Fibroblast of pulmonary artery (primary cell): ENCODE measurements around the gene C10orf90.

Source experiments
- DNase-seq: peaks from one replicate; pipeline ENCODE4 v3.0.0-alpha.2; 2010; ENCODE audit warnings: low read depth
- H3K4me3 ChIP-seq: replicated peaks from 2 replicates; pipeline ENCODE4 v1.5.1; 2011; ENCODE audit warnings: low read depth, mild to moderate bottlenecking, control low read depth, low read length, moderate library complexity
- TF ChIP-seq, protein P1 (sequence below): IDR thresholded peaks from 2 replicates; pipeline ENCODE4 v1.5.1; 2011; ENCODE audit warnings: mild to moderate bottlenecking, control low read depth, low read length, inconsistent platforms; ENCODE audit errors: missing control alignments

C10orf90 gene

DNA sequence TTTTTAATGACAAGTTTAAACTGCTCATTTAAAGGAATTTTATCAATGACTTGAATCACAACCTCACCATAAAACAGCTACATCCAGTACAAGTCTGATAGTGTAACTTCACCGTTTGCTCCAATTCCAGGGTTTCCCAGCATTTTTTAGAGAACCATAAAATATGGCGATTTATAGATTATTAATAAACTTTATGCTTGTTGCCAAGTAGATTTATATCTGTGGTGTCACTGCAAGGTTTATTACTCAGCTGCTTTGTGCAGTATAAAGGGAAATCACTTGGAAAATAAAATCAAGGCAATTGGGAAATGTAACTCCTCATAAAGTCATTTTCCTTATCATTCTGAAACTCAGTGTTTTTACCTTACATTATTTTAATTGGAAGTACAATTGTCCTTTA lies 218.2 kb downstream of the C10orf90 start:
- TF ChIP-seq, protein P1, sequence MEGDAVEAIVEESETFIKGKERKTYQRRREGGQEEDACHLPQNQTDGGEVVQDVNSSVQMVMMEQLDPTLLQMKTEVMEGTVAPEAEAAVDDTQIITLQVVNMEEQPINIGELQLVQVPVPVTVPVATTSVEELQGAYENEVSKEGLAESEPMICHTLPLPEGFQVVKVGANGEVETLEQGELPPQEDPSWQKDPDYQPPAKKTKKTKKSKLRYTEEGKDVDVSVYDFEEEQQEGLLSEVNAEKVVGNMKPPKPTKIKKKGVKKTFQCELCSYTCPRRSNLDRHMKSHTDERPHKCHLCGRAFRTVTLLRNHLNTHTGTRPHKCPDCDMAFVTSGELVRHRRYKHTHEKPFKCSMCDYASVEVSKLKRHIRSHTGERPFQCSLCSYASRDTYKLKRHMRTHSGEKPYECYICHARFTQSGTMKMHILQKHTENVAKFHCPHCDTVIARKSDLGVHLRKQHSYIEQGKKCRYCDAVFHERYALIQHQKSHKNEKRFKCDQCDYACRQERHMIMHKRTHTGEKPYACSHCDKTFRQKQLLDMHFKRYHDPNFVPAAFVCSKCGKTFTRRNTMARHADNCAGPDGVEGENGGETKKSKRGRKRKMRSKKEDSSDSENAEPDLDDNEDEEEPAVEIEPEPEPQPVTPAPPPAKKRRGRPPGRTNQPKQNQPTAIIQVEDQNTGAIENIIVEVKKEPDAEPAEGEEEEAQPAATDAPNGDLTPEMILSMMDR = no peak
- no peak for DNase-seq
- no peak overlapping the region for H3K4me3 ChIP-seq

DNA sequence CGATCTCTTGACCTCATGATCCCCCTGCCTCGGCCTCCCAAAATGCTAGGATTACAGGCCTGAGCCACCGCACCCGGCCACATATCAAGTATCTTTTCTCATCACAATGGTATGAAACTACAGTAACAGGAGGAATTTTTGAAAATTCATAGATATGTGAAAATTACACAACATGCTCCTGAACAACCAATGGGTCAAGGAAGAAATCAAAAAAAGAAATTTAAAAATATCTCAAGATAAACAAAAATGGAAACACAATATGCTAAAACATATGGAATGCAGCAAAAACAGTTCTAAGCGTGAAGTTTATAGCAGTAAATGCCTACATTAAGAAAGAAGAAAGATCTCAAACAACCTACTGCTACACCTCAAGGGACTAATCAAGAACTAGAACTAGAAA lies 222.4 kb downstream of the C10orf90 start:
- TF ChIP-seq, protein P1 = no peak
- H3K4me3 ChIP-seq = no peak overlapping the region
- DNase-seq = no peak

DNA sequence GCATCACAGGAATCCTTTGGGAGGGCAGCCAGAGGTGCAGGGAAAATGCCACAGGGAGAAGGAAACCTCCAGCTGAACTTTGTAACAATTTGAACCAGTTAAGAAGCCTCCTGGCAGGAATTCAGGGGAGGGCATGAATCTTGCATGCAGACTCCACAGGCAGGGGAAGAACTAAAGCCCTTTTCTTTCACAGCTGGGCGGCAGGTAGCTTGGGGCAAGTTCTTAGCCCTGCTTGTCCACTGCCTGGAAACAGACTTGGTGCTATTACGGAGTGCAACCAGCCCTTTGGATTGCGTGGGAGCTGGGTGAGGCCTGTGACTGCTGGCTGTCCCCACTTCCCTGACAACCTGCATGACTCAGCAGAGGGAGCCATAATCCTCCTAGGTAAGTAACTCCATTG lies 230.6 kb downstream of the C10orf90 start:
- TF ChIP-seq, protein P1 = no peak
- H3K4me3 ChIP-seq = no peak overlapping the region
- DNase-seq = no peak

DNA sequence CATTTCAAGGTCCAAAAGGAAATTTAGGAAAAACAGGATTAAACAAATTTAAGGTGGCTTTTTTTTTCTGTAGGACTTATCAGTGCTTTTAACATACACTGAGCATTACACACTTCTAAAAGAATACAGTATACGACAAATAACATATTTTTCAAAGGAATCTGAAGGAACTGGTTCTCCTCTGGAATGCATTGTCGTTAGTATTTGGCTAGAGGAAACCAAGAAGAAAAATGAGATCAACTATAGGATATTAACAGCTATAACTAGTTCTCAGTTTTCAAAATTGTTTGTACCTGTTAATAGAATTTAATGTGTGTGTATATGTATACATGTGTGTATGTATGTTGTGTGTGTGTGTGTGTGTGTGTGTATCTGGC lies 232.1 kb downstream of the C10orf90 start:
- TF ChIP-seq, protein P1 = no peak
- no peak for DNase-seq
- no peak overlapping the region for H3K4me3 ChIP-seq

DNA sequence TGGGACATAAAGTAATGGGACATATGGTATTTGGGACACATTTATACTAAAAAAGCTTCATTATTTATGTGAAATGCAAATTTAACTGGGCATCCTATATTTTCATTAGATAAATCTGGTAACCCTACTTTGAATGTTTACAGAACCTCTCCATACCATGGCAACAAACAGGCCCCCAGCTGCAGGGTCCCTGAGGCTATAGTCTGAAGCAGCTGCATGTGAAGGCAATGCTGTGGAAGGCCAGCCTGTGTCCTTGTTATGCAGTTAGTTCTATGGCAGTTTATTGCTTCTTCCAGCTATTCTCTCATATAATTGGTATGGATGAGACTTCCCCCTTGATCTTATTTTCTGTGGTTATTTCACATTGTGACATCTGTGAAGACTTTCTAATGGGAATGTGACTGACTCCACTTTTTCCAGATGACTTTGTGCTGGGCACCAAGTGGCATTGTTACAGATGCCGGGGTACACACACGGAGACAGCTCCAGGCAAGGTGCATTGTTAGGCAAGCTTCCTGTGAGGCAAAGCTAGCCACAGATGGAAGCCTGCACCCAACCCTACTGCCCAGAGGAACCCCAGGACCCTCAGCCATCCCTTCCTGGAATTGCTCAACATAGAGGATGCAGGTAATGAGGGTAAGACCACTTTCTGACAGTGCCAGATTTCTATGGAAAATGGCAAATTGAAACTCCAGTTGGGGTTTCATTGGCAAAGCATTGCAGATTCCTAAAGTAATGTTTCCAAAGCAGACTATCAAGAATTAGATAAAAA lies 232.7 kb downstream of the C10orf90 start:
- DNase-seq = no peak
- TF ChIP-seq, protein P1 = no peak
- H3K4me3 ChIP-seq = no peak overlapping the region

DNA sequence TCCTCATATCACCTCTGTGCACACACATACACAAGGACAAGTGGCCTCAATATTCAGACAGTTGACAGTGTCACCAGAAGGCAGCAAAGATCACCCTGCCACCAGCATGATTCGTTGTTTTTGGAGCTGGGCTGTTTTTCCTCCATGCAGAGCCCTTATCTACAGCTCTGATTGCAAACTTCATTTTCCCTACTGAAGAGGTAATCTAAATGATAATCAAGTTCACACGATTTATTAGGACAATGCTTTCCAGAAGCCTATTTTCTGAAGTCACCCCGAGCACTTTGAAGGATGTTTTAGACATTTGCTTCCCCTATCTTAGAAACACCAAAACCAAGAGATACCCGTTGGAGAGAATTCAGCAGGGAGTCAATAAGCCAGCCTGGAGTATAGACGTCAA lies 236.3 kb downstream of the C10orf90 start:
- no peak overlapping the region for H3K4me3 ChIP-seq
- no peak for DNase-seq
- TF ChIP-seq, protein P1 = no peak

DNA sequence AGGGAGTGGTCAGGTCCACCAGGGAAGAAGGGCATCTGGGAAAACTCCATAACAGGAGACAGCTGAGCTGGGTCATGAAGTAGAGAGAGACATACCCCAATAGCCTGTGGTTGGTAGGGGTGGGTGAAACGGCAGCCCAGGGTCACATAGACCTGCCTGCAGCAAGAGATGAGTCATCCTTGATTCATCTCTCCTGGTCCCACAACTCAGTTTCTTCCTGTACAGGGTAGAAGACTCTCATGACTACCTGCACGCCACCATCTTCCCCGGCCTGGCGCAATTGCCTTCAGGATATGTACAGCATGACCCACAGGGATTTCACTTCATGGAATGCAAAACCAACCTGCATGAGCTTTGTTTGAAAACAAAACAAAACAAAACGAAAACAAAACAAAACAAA lies 237.1 kb downstream of the C10orf90 start:
- no peak overlapping the region for H3K4me3 ChIP-seq
- TF ChIP-seq, protein P1 = no peak
- DNase-seq = no peak
